Ovary (tissue), 9 donors: Measurements from ENCODE around the gene OTOR. TPM values are rescaled to one million over a fixed set of nuclear protein-coding genes. Genes with fewer than 3 reads are reported as not detected.

Experiments
- DNase-seq, 5 donors: peaks; one replicate each; pipeline ENCODE4 v3.0.0-alpha.2; 2019 to 2020
- H3K27ac ChIP-seq, 2 donors: fragments of 200-600 bp; one replicate each; pipeline versions ENCODE4 v1.5.1 to v1.8.0; 2019 to 2022
- H3K27me3 ChIP-seq: fragments of 200-600 bp; one replicate; pipeline ENCODE4 v1.8.0; 2022
- H3K36me3 ChIP-seq: fragments of 200-600 bp; sonication (generic); one replicate; pipeline ENCODE4 v1.5.1; 2019
- H3K4me1 ChIP-seq: one replicate; pipeline ENCODE4 v1.8.1; 2013; ENCODE audit warnings: mild to moderate bottlenecking, moderate library complexity; ENCODE audit not compliant: insufficient read depth
- H3K4me3 ChIP-seq: fragments of 200-600 bp; sonication (generic); one replicate; pipeline ENCODE4 v1.5.1; 2017
- H3K9me3 ChIP-seq, 2 donors: fragments of 200-600 bp in 1 of 2; sonication (generic) in 1 of 2; one replicate each; pipeline versions ENCODE4 v1.5.1 to v1.8.1; 2013 to 2019; ENCODE audit warnings: mild to moderate bottlenecking in 1 of 2, moderate library complexity in 1 of 2
- CTCF ChIP-seq, 3 donors: fragments of 450-650 bp in 2 of 3; fragments of 200-600 bp in 1 of 3; IDR thresholded peaks; one replicate each; pipeline versions ENCODE4 v1.5.1 to v1.8.0; 2016 to 2022; ENCODE audit warnings: antibody characterized with exemption in 3 of 3, mild to moderate bottlenecking in 1 of 3
- EP300 ChIP-seq: sonication (generic); formaldehyde crosslinking; IDR thresholded peaks from one replicate; pipeline ENCODE4 v1.6.1; 2017; ENCODE audit warnings: antibody characterized with exemption
- POLR2A ChIP-seq: fragments of 450-650 bp; IDR thresholded peaks from one replicate; pipeline ENCODE4 v1.6.1; 2017; ENCODE audit warnings: antibody characterized with exemption, mild to moderate bottlenecking, moderate library complexity
- WGBS, 3 donors: extraction: QIAGEN DNeasy Blood & Tissue Kit in 1 of 3; methylation state at CpG; one replicate each; pipeline versions ENCODE4 v1.1.5 to v1.1.7; 2013 to 2017; 5-methylcytosine and 5-hydroxymethylcytosine counted together
- intact Hi-C, 4 donors: fragments of 100-400 bp; cut with DNase I; formaldehyde crosslinking; loops; one replicate each; pipeline versions ENCODE4 v1.11.0 to v1.15.1; 2022 to 2023
- polyA plus RNA-seq, 2 donors: library from polyadenylated mRNA; stranded (reverse); fragments of 200-250 nt in 1 of 2; fragments of 350-450 nt in 1 of 2; fragmentation: Illumina TruSeq in 1 of 2; extraction: RNeasy Lipid Tissue Mini Kit (QIAGEN cat#74804) in 1 of 2; gene quantifications; one replicate each; pipeline ENCODE4 v1.2.3, GENCODE V29; 2013 to 2014
- total RNA-seq, 7 donors: library from RNA; depleted of rRNA in 2 of 7; stranded (reverse); fragments of >200 nt in 2 of 7; fragmentation: NEBNext Ultra II Directional in 3 of 7; extraction: Animal tissue kit (Norgen Biotek cat#: 25700) in 3 of 7; gene quantifications; one replicate each; pipeline versions ENCODE4 v1.1.0 to v1.2.4, GENCODE V29; 2016 to 2023
- donor health status: DM: no; HTN: no; CAD: no; lungs with moderate emphysema.
- donor health status: DM: no; HTN: no; CAD: no.
- donor health status: Bipolar disorder and iron deficiency.
- donor health status: DM: yes; HTN: yes; CAD: no.
- donor health status: DM: no; HTN: no; CAD: no.
- donor health status: DM: yes; HTN: yes; CAD: no.

The OTOR gene
- total and polyA plus RNA-seq, 9 donors = not detected

GRCh38 chr20:16744178-16744807 is 3.9 kb upstream of the OTOR start:
- DNase-seq = no peak
- Histone ChIP-seq H3K4me1 (no peaks in the 10 kb centered on the region), H3K27me3 (no peaks in the 10 kb centered on the region), H3K36me3 (no peaks in the 10 kb centered on the region), H3K4me3 (no peak overlapping the region), H3K9me3 (no peaks in the 10 kb centered on the region), H3K27ac (no peak overlapping the region)
- intact Hi-C loops = no loop called here
- TF ChIP-seq CTCF (IDR thresholded peaks at IDR 0.05) (no peak), POLR2A (no peak), EP300 (no peak)
- WGBS, 3 donors = 72 to 82% (median 75%) methylated on average over 3 of the region's 3 CpGs

- DNase-seq = no peak
- TF ChIP-seq CTCF (IDR thresholded peaks at IDR 0.05) (no peak), EP300 (no peak), POLR2A (no peak)
- Histone ChIP-seq H3K4me3 (no peak overlapping the region), H3K4me1 (no peaks in the 10 kb centered on the region), H3K27me3 (no peaks in the 10 kb centered on the region), H3K36me3 (no peaks in the 10 kb centered on the region), H3K27ac (no peak overlapping the region), H3K9me3 (no peaks in the 10 kb centered on the region)
- WGBS, 3 donors = 82 to 84% (median 83%) methylated on average over 5 of the region's 5 CpGs
- intact Hi-C loops = no loop called here
These were observed 3.0 kb upstream of the OTOR start for GRCh38 chr20:16745204-16745603.

GRCh38 chr20:16747291-16747811 is 807 bp upstream of the OTOR start:
- Histone ChIP-seq H3K36me3 (no peaks in the 10 kb centered on the region), H3K4me1 (no peaks in the 10 kb centered on the region), H3K27me3 (no peaks in the 10 kb centered on the region), H3K4me3 (no peak overlapping the region), H3K27ac (no peak overlapping the region), H3K9me3 (no peaks in the 10 kb centered on the region)
- TF ChIP-seq CTCF (IDR thresholded peaks at IDR 0.05) = no peak
- no peak for TF ChIP-seq POLR2A
- WGBS, 3 donors = 84 to 89% (median 88%) methylated on average over 3 of the region's 3 CpGs
- no peak for DNase-seq
- intact Hi-C loops = no loop called here

- no peaks in the 10 kb centered on the region for H3K9me3 ChIP-seq
- H3K27me3 ChIP-seq = no peaks in the 10 kb centered on the region
- no peak for DNase-seq
- H3K36me3 ChIP-seq = no peaks in the 10 kb centered on the region
- 73 to 80% (median 78%) methylated on average over 11 of the region's 11 CpGs for WGBS, 3 donors
- intact Hi-C loops = no loop called here
- no peak overlapping the region for H3K27ac ChIP-seq
- TF ChIP-seq CTCF (IDR thresholded peaks at IDR 0.05) = no peak
- no peak for TF ChIP-seq EP300
- no peak for TF ChIP-seq POLR2A
- H3K4me3 ChIP-seq = no peak overlapping the region
- no peaks in the 10 kb centered on the region for H3K4me1 ChIP-seq
These were observed 1.4 kb downstream of the OTOR start for GRCh38 chr20:16749573-16749972.
